ENCODE data around the gene DDAH1.

DDAH1 gene

GRCh38 chr1:85333186-85333585, 131.8 kb downstream of the DDAH1 start:
- no peak for DNase-seq (ENCODE audit: low read depth in 4 of 4, low spot score in 1 of 4)

- no peak for DNase-seq (ENCODE audit: low read depth in 4 of 4, low spot score in 1 of 4)
Measured at GRCh38 chr1:85332575-85332974, 132.4 kb downstream of the DDAH1 start.

- DNase-seq (ENCODE audit: low read depth in 4 of 4, low spot score in 1 of 4) = no peak
Measured at GRCh38 chr1:85330711-85331290, 134.2 kb downstream of the DDAH1 start.

GRCh38 chr1:85330214-85330631, 134.7 kb downstream of the DDAH1 start:
- DNase-seq (ENCODE audit: low read depth in 4 of 4, low spot score in 1 of 4) = no peak

- no peak for DNase-seq (ENCODE audit: low read depth in 4 of 4, low spot score in 1 of 4)
Measured at GRCh38 chr1:85328713-85329397, 136.1 kb downstream of the DDAH1 start.

GRCh38 chr1:85327759-85328158, 137.2 kb downstream of the DDAH1 start:
- DNase-seq (ENCODE audit: low read depth in 4 of 4, low spot score in 1 of 4) = no peak

GRCh38 chr1:85326851-85327250, 138.1 kb downstream of the DDAH1 start:
- DNase-seq (ENCODE audit: low read depth in 4 of 4, low spot score in 1 of 4) = no peak

GRCh38 chr1:85326336-85326735, 138.6 kb downstream of the DDAH1 start:
- DNase-seq (ENCODE audit: low read depth in 4 of 4, low spot score in 1 of 4) = no peak

- DNase-seq (ENCODE audit: low read depth in 4 of 4, low spot score in 1 of 4) = no peak
Measured at GRCh38 chr1:85325920-85326319, 139.0 kb downstream of the DDAH1 start.

GRCh38 chr1:85323770-85324169, 141.2 kb downstream of the DDAH1 start:
- no peak for DNase-seq (ENCODE audit: low read depth in 4 of 4, low spot score in 1 of 4)

- DNase-seq (ENCODE audit: low read depth in 4 of 4, low spot score in 1 of 4) = no peak
Measured at GRCh38 chr1:85322655-85323054, 142.3 kb downstream of the DDAH1 start.

- DNase-seq (ENCODE audit: low read depth in 4 of 4, low spot score in 1 of 4) = no peak
Measured at GRCh38 chr1:85321237-85321964, 143.6 kb downstream of the DDAH1 start.

- DNase-seq (ENCODE audit: low read depth in 4 of 4, low spot score in 1 of 4) = no peak
Measured at GRCh38 chr1:85320371-85321131, 144.4 kb downstream of the DDAH1 start.

GRCh38 chr1:85319931-85320330, 145.0 kb downstream of the DDAH1 start:
- DNase-seq (ENCODE audit: low read depth in 4 of 4, low spot score in 1 of 4) = no peak

GRCh38 chr1:85319491-85319890, 145.5 kb downstream of the DDAH1 start:
- no peak for DNase-seq (ENCODE audit: low read depth in 4 of 4, low spot score in 1 of 4)

- no peak for DNase-seq (ENCODE audit: low read depth in 4 of 4, low spot score in 1 of 4)
Measured at GRCh38 chr1:85318217-85318616, 146.7 kb downstream of the DDAH1 start.

GRCh38 chr1:85317560-85317959, 147.4 kb downstream of the DDAH1 start:
- DNase-seq (ENCODE audit: low read depth in 4 of 4, low spot score in 1 of 4) = no peak

- DNase-seq (ENCODE audit: low read depth in 4 of 4, low spot score in 1 of 4) = no peak
Measured at GRCh38 chr1:85316321-85316720, 148.6 kb downstream of the DDAH1 start.

GRCh38 chr1:85315789-85316188, 149.2 kb downstream of the DDAH1 start:
- no peak for DNase-seq (ENCODE audit: low read depth in 4 of 4, low spot score in 1 of 4)

GRCh38 chr1:85314726-85315125, 150.2 kb downstream of the DDAH1 start:
- no peak for DNase-seq (ENCODE audit: low read depth in 4 of 4, low spot score in 1 of 4)

- DNase-seq (ENCODE audit: low read depth in 4 of 4, low spot score in 1 of 4) = no peak
Measured at GRCh38 chr1:85313888-85314696, 150.9 kb downstream of the DDAH1 start.

Measured in stimulated activated CD4-positive, alpha-beta T cell treated with anti-CD3 and anti-CD28 coated beads, Interleukin-1b, Interleukin-23, amount 100 ng/mL, for 24 hours (primary cell).